ENCODE measurements around the gene PSMA4. TPM values are rescaled to one million over a fixed set of nuclear protein-coding genes. Genes with fewer than 3 reads are reported as not detected.

Gene PSMA4
- total RNA-seq, 3 donors from 2014 or later (not counting 1 experiment from before 2014, with no cell fraction given), result 94.6 to 124 (median 96.4) TPM

Other genes starting within 250 kb of the PSMA4 start
- 10 to 100 TPM; 20.7 to 24.9 (median 21.4) TPM for gene SKIC8, start 240.8 kb upstream of the PSMA4 start, total RNA-seq
- gene CRABP1, start 200.1 kb upstream of the PSMA4 start, total RNA-seq, result not detected
- gene IREB2, start 102.2 kb upstream of the PSMA4 start, total RNA-seq, result 100 to 1,000 TPM in 1 of 3 donors, 10 to 100 TPM in 2; 84.9 to 121 (median 99.0) TPM
- under 1 TPM in 1 of 3 donors, not detected in 2; 0.32 TPM for gene HYKK, start 32.9 kb upstream of the PSMA4 start, total RNA-seq
- gene CHRNA5, start 25.1 kb downstream of the PSMA4 start, total RNA-seq, result under 1 TPM; 0.23 to 0.45 (median 0.42) TPM
- not detected for gene CHRNA3, start 80.6 kb downstream of the PSMA4 start, total RNA-seq
- gene CHRNB4, start 100.8 kb downstream of the PSMA4 start, total RNA-seq, result not detected

Data from natural killer cell (primary cell).